GM19468 (cell line): ENCODE data around the gene NEURL4.

Experiments
- ATAC-seq: cut with Tn5 transposase; IDR thresholded peaks from one replicate; pipeline ENCODE4 v1.9.1; 2021; ENCODE audit warnings: mild to moderate bottlenecking, moderate library complexity, moderate number of reproducible peaks; ENCODE audit not compliant: unreplicated experiment; ENCODE audit errors: extremely low read depth

The NEURL4 gene

DNA sequence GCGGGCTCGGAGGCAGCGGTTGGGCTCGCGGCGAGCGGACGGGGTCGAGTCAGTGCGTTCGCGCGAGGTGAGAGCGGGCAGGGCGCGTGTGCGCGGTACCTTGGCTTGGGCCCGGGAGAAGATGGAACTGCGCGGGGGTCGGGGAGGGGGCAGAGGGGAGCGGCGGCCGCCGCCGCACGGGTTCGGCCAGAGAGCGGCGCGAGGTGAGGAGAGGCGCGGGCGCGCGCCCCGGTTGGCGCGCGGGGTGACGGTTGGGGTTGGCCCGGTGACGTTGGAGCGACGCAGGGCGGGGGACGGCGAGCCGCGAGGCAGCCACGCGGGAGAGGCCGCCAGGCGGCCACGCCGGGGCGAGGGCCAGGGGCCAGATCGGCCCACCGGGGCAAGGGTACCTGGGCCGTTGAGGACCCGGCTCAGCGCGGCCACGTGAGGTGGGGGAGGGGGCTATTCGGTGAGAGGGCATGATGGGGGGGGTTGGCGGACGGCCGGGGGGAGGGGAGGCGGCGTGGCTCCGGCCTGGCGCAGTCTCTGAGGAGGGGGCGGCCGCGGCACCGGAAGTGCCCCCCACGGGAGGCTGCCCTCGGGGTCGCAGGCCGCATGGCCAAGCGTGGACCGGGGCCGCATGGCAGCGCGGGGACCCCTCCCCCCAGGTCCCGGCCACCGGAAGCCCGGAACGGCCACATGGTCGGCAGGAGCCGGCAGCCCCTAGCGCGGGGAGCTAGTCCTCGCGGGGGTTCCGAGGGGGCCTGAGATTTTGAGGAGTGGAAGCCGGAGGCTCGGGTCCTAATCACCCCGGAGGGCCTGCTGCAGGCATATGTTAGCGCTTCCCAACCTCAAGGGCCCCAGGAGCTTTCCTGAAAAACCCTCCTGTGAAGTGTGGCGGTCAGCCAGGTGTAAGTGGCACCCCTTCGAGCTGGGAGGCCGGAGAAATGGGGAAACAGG, 21.2 kb downstream of the NEURL4 start:
- no peak for ATAC-seq

DNA sequence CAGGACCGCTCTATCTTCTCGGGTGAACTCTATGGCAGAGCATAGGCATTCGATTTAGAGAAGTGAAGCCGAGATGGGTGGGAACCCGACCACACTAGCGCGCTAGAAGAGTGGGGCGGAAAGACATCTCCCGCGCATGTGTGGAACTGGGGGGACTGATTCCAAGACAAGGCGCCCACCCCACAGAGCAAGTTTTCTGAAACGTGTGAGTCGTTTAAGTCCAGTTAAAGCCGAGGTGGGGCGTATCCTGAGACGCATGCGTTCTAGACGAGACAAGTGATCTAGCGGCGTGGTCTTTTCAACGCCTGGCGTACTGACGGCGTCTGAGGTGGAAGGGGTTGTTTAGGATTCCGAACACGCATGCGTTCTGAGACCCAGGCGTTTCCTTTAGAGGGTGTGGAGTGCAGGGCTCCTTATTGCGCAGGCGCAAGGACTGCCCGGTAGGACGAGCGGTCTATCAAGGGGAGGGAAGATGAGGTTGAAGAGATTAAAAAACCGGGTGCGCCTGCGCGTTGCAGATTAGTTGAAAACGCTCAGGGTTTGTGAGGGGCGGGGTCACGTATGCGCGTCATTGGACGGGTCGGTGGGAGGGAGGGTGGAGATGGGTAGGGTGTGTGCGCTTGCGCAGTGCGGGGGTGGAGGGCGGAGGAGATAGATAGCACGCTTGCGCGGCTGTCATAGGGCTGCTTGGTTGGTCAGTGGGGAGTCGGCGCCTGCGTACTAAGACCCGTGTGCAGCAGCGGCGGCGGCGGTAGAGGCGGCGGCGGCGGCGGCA, 22.0 kb downstream of the NEURL4 start, which contains the start of gene EIF5A:
Gene EIF5A, plus strand, starts transcription at position 718 of the 775 bp plus-strand sequence. CDS start 2,008 bp downstream, outside the sequence.
- ATAC-seq = peak; percentile 54

DNA sequence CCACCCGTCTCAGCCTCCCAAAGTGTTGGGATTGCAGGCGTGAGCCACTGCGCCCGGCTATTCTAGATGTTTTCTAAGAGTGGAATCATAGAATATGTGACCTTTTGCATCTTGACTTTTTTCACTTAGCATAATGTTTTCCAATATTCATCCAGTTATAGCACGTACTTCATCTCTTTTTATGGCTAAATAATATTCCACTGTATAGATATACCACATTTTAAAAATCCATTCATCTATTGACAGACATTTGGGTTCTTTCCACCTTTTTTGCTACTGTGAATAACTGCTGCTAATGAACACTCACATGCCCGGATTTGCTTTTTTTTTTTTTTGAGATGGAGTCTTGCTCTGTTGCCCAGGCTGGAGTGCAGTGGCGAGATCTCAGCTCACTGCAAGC, 25.0 kb downstream of the NEURL4 start:
- no peak for ATAC-seq

DNA sequence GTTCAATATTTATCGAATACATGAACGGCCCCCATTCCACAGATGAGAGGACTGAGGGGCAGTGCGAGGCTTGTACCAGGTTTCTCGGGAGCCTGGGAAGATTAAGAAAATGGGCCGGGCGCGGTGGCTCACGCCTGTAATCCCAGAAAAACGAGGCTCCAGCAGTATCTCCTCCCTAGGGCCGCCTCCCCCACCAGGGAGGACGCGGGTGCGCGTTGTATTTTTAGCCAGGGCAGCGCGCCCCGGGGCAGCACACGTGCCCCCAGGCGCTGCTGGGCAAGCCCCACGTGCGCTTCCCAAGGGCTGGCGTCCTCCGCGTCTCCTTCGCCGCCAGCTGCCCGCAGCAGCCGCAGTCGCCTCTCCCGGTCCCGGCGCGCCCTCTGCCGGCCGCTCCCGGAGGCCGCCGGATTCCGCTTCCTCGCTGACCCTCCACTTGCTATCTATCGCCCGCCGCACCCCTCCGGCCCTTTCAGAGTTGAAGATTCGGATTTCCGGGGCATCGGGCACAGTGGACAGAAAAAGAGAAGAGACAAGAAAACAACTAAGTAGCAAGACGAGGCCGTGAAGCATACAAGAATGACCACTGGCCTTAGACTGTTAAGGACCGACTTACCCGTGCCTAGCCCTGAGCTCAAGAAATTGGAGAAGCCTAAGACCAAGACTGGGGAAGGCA, 32.8 kb downstream of the NEURL4 start:
- ATAC-seq = no peak

DNA sequence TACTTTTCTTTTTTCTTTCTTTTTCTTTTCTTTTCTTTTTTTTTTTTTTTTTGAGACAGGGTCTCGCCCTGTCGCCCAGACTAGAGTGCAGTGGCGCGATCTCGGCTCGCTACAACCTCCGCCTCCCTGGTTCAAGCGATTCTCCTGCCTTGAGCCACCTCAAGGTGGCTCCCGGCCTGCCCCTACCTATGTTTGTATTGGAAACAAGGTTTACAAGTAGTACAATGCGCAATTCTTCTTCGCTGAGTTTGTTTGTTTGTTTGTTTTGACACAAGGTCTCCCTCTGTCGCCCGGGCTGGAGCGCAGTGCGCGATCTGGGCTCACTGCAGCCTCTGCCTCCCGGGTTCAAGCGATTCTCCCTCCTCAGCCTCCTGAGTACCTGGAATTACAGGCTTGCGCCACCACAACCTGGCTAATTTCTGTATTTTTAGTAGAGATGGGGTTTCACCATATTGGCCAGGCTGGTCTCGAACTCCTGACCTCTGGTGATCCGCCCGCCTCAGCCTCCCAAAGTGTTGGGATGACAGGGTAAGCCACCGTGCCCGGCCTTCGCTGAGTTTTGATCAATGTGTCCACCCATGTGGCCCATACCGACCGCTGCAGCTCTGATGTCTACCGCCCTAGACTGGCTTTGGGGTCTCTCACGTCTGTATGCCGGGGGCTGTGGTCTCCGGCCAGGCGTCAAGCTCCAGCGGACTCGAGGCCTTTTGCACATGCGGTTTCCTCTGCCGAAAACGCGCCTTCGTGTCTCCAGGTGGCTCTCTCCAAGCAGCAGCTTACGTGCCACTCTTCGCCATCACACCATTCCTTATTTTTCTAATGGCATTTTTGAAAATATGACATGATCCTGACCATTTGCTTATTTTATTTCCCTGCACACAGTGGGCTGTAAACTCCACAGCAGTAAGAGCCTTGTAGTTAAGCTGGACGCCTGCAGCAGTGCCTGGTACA, 33.6 kb downstream of the NEURL4 start:
- no peak for ATAC-seq

DNA sequence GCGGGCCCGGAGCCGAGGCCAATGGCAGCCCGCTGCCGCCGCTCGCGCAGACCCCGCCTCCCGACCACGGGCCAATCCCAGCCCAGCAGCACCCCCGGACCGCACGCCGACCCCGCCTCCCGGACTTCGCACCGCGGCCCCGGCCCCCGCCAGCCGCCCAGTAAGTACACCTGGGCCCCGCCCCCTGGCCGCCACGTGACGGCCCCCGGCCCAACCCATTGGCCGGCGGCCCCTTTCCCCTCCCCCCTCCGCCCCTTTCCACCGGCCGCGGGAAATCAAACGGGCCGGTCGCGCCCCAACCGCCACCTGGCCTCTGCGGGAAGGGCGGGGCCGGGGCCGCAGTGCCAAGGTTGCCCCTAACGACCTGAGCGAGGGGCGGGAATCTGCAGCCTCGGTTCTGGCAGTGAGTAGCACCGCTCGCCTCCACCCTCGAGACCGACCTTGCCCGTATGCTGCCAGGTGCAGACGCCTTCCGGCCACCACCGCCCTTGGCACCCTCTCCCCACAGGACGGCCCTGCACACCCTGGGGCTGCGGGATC, 34.5 kb downstream of the NEURL4 start, which contains the start of gene YBX2:
Gene YBX2, minus strand, starts transcription at position 26 of the 540 bp plus-strand sequence. CDS start 139 bp downstream, outside the sequence.
- no peak for ATAC-seq

DNA sequence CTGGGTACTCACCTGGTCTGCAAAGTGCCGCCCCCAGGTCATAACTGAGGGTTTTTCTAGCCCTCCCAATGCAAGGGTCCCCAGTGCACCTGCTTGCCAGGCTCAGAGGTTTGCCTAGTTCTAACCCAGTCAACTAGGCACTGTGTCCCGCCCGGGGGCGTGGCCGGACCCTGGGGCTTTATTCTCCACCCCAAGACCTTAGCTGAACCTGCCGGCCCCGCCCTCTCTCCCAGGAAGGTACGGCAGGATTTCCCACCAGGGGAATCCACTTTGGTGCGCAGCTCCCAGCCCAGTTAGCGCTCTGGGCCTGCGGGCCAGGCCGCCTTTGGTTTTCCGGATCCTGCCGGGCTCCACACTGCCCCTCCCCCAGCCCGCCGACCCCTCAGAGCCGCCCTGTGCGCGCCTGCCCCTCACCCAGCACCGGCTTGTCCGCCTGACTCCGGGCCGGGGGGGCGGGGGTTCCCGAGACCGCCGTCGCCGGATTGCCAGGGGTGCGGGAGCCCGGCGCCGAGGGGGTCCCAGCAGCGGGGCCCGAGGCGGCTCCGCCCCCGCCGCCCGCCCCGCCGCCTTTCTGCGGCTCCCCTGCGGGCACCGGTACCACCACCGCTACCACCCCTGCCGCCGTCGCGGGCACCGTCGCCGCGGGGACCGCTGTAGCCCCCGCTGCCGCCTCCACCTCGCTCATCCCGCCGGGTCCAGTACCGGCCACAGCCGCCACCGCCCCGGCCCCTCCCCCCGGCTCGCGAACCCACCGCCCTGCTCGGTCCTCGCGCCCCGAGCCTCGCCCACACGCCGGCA, 35.1 kb downstream of the NEURL4 start:
- no peak for ATAC-seq

DNA sequence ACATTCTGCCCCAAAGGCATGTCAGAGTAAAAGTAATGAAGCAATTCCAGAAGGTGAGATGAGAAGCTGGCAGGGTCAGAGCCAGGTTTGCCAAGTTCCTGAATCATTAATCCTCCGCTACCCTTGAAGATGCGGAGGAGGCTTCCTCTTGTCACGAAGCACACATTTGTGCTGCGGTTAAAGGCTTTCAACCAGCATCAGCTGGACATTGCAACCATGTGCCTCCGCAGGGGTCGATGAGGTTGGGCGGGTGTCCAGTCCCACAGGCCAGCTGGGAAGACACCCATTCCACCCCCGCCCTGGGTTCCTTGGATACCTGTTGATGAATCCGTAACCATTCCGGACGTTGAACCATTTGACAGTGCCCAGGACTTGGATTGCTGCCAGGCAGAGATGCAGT, 36.0 kb downstream of the NEURL4 start:
- no peak for ATAC-seq

DNA sequence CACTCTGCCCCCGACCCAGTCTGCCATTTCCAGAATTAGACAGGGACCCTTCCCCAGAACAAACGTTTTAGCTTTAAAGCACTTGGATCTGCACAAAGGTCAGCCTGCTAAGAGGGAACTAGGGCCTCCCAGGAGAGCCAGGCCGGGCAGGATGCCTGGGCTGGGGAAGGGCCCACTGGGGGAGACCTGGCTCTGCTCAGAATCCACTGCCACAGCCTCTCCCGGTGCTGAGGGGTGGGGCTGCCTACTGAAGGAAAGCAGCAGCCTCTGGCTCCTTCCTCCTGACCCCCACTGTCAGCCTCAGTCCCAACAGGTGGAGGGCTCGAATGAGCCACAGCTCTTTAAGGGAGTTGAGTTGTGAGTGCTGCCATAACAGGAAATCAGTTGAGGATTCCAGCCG, 36.4 kb downstream of the NEURL4 start:
- ATAC-seq = no peak

DNA sequence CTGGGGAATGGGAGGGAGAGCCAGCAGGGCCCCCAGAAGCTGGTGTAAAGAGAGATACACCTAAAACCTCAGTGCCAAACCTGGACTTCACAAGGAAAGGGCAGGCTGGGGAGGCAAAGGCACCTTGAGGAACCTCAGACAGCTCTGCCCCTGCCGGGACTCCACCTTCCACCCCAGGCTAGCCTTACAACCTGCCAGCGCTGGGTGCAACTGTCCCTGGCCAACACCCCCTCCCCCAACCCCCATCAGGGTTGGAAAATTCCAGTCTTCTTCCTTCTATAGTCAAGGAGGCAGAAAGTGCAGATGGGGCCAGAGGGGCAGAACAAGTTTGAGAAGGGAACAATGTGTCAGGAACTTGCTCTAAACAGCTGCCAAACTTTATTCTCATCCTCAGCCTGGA, 36.9 kb downstream of the NEURL4 start:
- no peak for ATAC-seq

DNA sequence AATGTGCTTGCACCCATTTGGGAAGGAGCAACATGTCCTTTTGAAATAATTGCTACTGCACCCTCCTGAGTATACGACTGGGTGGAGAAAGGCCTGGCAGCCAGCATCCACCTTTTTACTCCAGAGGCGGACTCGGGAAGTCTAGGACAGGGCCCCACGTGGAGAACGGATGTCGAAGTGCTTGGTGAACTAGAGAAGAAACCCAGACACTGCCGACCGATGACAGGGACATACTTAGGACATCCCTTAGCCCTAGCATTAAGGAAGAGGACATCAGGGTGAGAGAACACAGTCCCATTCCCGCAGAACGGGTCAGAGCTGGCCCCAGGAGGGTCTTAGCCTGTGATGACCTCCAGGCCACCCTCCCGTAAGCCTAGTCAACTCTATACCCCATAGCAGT, 38.5 kb downstream of the NEURL4 start:
- no peak for ATAC-seq

DNA sequence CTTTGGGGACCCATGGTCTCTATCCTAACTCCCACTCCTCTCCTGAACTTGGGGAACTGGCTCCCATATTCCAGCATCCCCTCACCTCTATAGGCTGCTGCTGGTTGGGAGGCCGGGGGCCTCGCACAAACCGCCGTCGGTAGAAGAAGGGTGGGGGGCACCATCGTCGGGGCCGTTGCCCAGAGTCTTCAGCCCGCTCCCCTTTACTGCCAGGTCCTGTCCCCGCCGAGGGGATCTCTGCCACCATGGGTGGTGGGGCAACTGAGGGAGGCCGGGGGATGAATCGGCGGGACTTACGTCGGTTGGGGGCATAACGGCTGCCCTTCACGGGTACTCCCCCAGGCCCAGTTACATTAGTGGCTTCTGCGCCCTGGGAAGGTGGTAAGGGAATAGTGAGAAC, 39.0 kb downstream of the NEURL4 start:
- no peak for ATAC-seq

DNA sequence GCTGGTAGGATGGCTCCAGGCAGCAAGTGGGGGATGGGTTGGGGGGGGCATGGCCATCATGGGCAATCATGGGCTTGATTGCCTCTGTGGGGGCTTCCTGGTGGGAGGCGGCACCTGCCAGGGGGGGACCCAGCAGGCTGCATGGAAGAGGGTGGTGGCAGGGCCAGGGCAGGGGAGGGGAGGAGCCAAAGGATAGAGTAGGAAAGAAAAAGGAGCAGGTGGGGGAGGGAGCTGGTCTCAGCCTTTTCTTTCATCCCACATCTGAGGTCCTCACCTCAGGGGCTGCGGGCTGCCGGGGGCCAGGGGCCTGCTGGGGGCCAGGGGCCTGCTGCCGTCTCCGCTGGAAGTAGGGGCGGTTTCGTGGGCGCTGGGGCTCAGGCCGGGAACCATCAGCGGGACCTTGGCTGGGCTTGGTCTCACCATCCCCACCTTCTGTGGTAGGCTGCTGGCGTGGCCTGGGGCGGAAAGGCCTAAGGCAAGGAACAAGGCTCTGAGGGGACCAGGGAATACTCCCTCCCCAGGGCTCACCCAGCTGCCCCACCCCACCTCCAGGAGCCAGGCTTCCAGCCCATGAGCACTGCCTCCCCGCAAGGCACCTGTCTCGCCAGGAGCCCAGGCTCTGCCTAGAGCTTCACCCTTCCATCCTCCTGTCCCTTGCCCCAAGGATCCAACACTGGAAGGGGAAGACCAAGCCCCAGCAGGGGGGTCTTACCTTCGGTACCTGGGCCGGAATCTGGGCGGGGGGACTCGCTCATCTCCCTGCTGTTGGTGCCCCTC, 39.7 kb downstream of the NEURL4 start:
- ATAC-seq = no peak

DNA sequence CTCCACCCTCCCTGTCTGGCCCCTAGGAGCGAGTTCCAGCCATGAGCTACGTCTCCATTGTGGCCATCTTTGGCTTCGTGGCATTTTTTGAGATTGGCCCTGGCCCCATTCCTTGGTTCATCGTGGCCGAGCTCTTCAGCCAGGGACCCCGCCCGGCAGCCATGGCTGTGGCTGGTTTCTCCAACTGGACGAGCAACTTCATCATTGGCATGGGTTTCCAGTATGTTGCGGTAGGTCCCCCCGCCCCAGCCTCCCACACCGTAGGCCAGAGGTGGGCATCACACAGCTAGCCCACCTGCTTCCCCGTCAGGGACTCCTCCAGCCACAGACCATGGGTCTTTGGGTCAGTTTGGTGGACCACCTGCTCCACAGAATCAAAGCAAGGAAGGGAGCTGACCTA, 43.5 kb downstream of the NEURL4 start:
- no peak for ATAC-seq

DNA sequence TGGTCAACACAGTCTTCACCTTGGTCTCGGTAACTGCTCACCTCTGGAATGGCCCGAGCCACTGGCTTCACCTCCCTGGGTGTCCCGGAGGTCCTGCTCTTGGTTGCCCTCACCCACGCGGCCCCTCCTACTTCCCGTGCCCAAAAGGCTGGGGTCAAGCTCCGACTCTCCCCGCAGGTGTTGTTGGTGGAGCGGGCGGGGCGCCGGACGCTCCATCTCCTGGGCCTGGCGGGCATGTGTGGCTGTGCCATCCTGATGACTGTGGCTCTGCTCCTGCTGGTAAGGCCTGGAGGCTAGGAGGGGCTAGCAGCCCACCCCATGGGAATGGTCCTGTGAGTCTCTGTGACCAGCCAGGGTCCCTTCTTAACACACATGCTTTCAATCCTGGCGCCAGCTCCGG, 44.2 kb downstream of the NEURL4 start:
- ATAC-seq = no peak

DNA sequence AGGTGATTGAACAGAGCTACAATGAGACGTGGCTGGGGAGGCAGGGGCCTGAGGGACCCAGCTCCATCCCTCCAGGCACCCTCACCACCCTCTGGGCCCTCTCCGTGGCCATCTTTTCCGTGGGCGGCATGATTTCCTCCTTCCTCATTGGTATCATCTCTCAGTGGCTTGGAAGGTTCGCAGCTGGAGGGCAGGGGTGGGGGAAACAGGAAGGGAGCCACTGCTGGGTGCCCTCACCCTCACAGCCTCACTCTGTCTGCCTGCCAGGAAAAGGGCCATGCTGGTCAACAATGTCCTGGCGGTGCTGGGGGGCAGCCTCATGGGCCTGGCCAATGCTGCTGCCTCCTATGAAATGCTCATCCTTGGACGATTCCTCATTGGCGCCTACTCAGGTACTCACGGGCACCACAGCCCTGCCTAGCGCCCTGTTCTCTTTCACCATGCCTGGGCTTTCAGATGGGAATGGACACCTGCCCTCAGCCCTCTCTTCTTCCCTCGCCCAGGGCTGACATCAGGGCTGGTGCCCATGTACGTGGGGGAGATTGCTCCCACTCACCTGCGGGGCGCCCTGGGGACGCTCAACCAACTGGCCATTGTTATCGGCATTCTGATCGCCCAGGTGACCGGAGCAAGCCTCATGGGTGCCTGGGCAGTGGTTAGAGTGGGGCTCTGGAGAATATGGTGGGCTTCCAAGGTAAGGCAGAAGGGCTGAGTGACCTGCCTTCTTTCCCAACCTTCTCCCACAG, 45.5 kb downstream of the NEURL4 start:
- ATAC-seq = no peak

DNA sequence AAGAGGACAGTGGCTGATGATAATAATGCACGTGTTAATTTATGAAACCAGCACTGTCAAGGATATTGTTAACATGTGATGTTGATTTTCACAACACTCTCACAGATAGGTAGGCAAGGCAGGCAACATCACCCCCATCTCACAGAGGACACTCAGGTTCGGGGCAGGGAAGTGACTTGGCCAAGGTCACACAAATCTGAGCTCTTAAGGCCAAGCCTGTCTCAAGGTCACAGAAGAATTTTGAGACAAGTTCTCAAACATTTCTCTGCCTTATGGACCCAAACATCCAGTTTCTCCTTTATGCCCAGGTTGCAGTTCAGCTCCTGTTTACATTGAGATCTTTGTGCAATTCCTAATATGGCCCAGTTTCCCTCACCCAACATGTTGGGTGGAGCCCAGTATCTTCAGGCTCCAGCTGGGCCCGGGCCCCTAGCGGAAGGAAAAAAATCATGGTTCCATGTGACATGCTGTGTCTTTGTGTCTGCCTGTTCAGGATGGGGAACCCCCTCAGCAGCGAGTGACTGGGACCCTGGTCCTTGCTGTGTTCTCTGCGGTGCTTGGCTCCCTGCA, 46.3 kb downstream of the NEURL4 start:
- no peak for ATAC-seq
